MM.1S (cell line): ENCODE results near the gene STX8.
"Not testable (repeated sequence)": the region's sequence is repeated elsewhere in the genome, so short reads cannot be mapped to it uniquely, and the experiment has no call there.

Experiments
- DNase-seq: peaks from one replicate; pipeline ENCODE4 v3.0.0-alpha.2; 2015
- H2AFZ ChIP-seq: fragments of 300-600 bp; sonication (generic); 2 replicates; pipeline ENCODE4 v1.6.0; 2016; ENCODE audit warnings: antibody characterized with exemption, low read length
- H3F3A ChIP-seq: fragments of 300-600 bp; sonication (generic); 2 replicates; pipeline ENCODE4 v1.6.1; 2016; ENCODE audit warnings: mild to moderate bottlenecking, antibody characterized with exemption, low read length, moderate library complexity, mixed read lengths; ENCODE audit not compliant: insufficient read depth
- H3K27ac ChIP-seq: fragments of 300-600 bp; sonication (generic); 2 replicates; pipeline ENCODE4 v1.5.1; 2016; ENCODE audit warnings: mild to moderate bottlenecking, low read length
- H3K27me3 ChIP-seq: fragments of 300-600 bp; sonication (generic); replicated peaks from 2 replicates; pipeline ENCODE4 v1.6.0; 2016; ENCODE audit warnings: low read length; ENCODE audit not compliant: insufficient read depth
- H3K36me3 ChIP-seq: fragments of 300-600 bp; sonication (generic); replicated peaks from 2 replicates; pipeline ENCODE4 v1.6.1; 2016; ENCODE audit warnings: mild to moderate bottlenecking, low read length, mixed read lengths; ENCODE audit not compliant: insufficient read depth
- H3K4me1 ChIP-seq: fragments of 300-600 bp; sonication (generic); 2 replicates; pipeline ENCODE4 v1.6.1; 2016; ENCODE audit warnings: low read length, mixed read lengths
- H3K4me2 ChIP-seq: fragments of 300-600 bp; sonication (generic); 2 replicates; pipeline ENCODE4 v1.6.0; 2016; ENCODE audit warnings: low read depth, low read length
- H3K4me3 ChIP-seq: fragments of 300-600 bp; sonication (generic); 2 replicates; pipeline ENCODE4 v1.5.1; 2016; ENCODE audit warnings: low read length, mixed read lengths
- H3K79me2 ChIP-seq: fragments of 300-600 bp; sonication (generic); 2 replicates; pipeline ENCODE4 v1.6.1; 2016; ENCODE audit warnings: mixed run types, low read length, mixed read lengths
- H3K9ac ChIP-seq: fragments of 300-600 bp; sonication (generic); 2 replicates; pipeline ENCODE4 v1.6.1; 2016; ENCODE audit warnings: low read length, mixed read lengths
- H3K9me2 ChIP-seq: fragments of 300-600 bp; sonication (generic); replicated peaks from 2 replicates; pipeline ENCODE4 v1.6.1; 2016; ENCODE audit warnings: mild to moderate bottlenecking, low read length, mixed read lengths; ENCODE audit not compliant: insufficient read depth
- H3K9me3 ChIP-seq: fragments of 300-600 bp; sonication (generic); replicated peaks from 2 replicates; pipeline ENCODE4 v1.6.1; 2016; ENCODE audit warnings: mild to moderate bottlenecking, low read length, mixed read lengths; ENCODE audit not compliant: insufficient read depth
- H4K20me1 ChIP-seq: fragments of 300-600 bp; sonication (generic); 2 replicates; pipeline ENCODE4 v1.6.1; 2016; ENCODE audit warnings: mild to moderate bottlenecking, low read length, moderate library complexity, mixed read lengths; ENCODE audit not compliant: insufficient read depth
- EZH2 ChIP-seq: fragments of 300-600 bp; sonication (generic); optimal IDR thresholded peaks from 2 replicates; pipeline ENCODE3; 2017; ENCODE audit warnings: low read depth, mild to moderate bottlenecking, antibody characterized with exemption, low read length, mixed read lengths
- EZH2phosphoT487 ChIP-seq: fragments of 300-600 bp; sonication (generic); IDR thresholded peaks from 2 replicates; pipeline ENCODE4 v1.6.1; 2018; ENCODE audit warnings: antibody characterized with exemption, low read length
- TF ChIP-seq, protein P1 (sequence below): fragments of 300-600 bp; sonication (generic); IDR thresholded peaks from 2 replicates; pipeline ENCODE4 v1.5.1; 2016; ENCODE audit warnings: antibody characterized with exemption, low read length, mixed read lengths

Gene STX8

DNA sequence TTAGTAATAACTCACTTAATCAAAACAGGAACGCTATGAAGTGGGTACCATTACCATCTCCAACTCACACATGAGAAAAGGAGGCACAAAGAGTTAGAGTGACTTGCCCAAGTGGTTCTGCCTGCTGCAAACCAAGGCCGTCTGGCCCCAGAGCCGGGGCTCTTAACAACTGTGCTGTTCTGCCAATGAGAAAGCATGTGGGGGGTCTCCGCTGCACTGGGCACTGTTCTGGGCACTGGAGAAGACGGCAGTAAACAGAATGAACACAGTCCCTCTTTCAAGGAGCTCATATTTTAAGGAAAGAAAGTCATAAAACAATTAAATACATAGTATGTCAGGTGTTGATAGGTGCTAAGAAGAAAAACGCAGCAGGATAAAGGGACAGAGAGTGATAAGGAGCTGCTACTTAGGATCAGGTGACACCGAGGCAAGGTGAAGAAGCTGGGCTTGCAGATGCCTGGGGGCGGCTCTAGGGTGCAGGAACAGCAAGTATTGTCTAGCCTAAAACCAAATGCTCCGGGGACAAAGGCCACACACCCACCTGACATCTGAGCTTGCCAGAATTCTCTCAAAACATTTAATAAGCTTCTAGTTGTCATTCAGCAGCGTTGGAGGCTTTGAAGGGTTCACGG is 6.5 kb downstream of the STX8 start:
- Histone ChIP-seq H3K9me3 (no peaks in the 10 kb centered on the region), H3F3A (no peaks in the 10 kb centered on the region), H3K4me2 (no peak overlapping the region), H3K9me2 (no peaks in the 10 kb centered on the region), H2AFZ (no peak overlapping the region), H3K4me3 (no peak overlapping the region), H3K27ac (no peak overlapping the region), H3K79me2 (no peaks in the 10 kb centered on the region), H4K20me1 (no peaks in the 10 kb centered on the region), H3K27me3 (no peaks in the 10 kb centered on the region), H3K4me1 (no peaks in the 10 kb centered on the region), H3K36me3 (no peaks in the 10 kb centered on the region), H3K9ac (no peak overlapping the region)
- TF ChIP-seq, protein P1, sequence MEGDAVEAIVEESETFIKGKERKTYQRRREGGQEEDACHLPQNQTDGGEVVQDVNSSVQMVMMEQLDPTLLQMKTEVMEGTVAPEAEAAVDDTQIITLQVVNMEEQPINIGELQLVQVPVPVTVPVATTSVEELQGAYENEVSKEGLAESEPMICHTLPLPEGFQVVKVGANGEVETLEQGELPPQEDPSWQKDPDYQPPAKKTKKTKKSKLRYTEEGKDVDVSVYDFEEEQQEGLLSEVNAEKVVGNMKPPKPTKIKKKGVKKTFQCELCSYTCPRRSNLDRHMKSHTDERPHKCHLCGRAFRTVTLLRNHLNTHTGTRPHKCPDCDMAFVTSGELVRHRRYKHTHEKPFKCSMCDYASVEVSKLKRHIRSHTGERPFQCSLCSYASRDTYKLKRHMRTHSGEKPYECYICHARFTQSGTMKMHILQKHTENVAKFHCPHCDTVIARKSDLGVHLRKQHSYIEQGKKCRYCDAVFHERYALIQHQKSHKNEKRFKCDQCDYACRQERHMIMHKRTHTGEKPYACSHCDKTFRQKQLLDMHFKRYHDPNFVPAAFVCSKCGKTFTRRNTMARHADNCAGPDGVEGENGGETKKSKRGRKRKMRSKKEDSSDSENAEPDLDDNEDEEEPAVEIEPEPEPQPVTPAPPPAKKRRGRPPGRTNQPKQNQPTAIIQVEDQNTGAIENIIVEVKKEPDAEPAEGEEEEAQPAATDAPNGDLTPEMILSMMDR, result no peak
- TF ChIP-seq EZH2 (no peak), EZH2phosphoT487 (no peak)
- no peak for DNase-seq

DNA sequence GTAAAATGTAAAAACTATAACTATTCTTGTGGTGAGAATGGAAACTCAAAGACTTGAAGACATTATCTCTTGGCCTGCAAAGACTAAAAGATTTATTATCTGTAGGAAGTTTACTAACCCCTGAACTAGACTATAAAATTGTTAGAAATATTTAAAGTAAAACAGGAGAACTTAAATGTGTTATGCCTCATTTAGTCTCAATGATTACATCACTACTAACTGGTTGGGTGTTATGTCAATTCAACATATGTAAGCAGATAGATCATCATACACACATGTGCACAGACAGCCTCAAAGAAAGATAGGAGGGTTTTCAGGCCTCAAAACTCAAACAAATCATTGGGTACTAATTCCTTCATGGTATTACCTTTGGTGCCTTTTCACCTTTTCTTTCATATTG is 7.6 kb downstream of the STX8 start:
- Histone ChIP-seq H3K9me2 (no peaks in the 10 kb centered on the region), H3K36me3 (no peaks in the 10 kb centered on the region), H3K4me1 (no peaks in the 10 kb centered on the region), H2AFZ (no peak overlapping the region), H3K4me2 (no peak overlapping the region), H4K20me1 (no peaks in the 10 kb centered on the region), H3K9me3 (no peaks in the 10 kb centered on the region), H3K9ac (no peak overlapping the region), H3K79me2 (no peaks in the 10 kb centered on the region), H3K27me3 (no peaks in the 10 kb centered on the region), H3F3A (no peaks in the 10 kb centered on the region), H3K27ac (no peak overlapping the region), H3K4me3 (no peak overlapping the region)
- DNase-seq, result no peak
- no peak for TF ChIP-seq EZH2phosphoT487
- TF ChIP-seq, protein P1, result no peak
- no peak for TF ChIP-seq EZH2

DNA sequence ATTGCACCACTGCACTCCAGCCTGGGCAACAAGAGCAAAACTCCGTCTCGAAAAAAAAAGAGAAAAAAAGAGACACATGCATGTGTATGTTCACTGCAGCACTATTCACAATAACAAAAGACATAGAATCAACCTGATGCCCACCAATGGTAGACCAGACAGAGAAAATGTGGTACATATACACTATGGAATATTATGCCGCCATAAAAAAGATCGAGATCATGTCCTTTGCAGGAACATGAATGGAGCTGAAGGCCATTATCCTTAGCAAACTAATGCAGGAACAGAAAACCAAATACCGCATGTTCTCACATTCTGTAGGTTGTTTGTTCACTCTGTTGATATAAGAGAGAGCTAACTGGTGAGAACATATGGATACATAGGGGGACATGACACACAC is 8.9 kb downstream of the STX8 start:
- not testable (repeated sequence) for H3F3A ChIP-seq, H3K9me2 ChIP-seq, H3K27ac ChIP-seq, H3K79me2 ChIP-seq, H3K27me3 ChIP-seq, H4K20me1 ChIP-seq, H3K9ac ChIP-seq, H3K4me3 ChIP-seq, H3K4me2 ChIP-seq, H3K4me1 ChIP-seq, H3K36me3 ChIP-seq, H2AFZ ChIP-seq, DNase-seq, H3K9me3 ChIP-seq

DNA sequence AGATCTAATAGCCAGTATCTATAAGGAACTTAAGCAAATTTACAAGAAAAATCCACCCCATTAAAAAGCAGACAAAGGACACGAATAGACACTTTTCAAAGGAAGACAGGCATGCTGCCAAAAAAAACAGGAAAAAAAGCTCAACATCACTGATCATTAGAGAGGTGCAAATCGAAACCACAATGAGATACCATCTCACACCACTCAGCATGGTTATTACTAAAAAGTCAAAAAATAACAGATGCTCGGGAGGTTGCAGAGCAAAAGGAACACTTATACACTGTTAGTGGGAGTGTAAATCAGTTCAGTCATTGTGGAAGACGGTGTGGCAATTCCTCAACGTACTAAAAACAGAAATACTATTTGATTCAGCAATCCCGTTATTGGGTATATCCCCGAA is 9.6 kb downstream of the STX8 start:
- Histone ChIP-seq H3K9ac (no peak overlapping the region), H3K4me2 (no peak overlapping the region), H2AFZ (no peak overlapping the region), H3K9me3 (no peaks in the 10 kb centered on the region), H3K36me3 (no peaks in the 10 kb centered on the region), H3F3A (no peaks in the 10 kb centered on the region), H3K9me2 (no peaks in the 10 kb centered on the region), H3K4me1 (no peaks in the 10 kb centered on the region), H3K4me3 (no peak overlapping the region), H3K27ac (no peak overlapping the region), H3K79me2 (no peaks in the 10 kb centered on the region), H4K20me1 (no peaks in the 10 kb centered on the region), H3K27me3 (no peaks in the 10 kb centered on the region)
- DNase-seq, result no peak
- TF ChIP-seq, protein P1, result no peak
- no peak for TF ChIP-seq EZH2phosphoT487
- no peak for TF ChIP-seq EZH2
